SK-N-SH treated with all-trans-retinoic acid at 6 μM for 48 hours (cell line): Measurements from ENCODE around the gene MYH15.

Experiments
- ARNTL ChIP-seq: fragments of 450-650 bp; formaldehyde crosslinking; IDR thresholded peaks from 2 replicates; pipeline ENCODE4 v1.5.0; 2020; ENCODE audit warnings: low read depth, mild to moderate bottlenecking, moderate library complexity, borderline replicate concordance
- BACH2 ChIP-seq: fragments of 250-450 bp; sonication (Bioruptor Pico); IDR thresholded peaks from 2 replicates; pipeline ENCODE4 v1.9.0; 2021; ENCODE audit warnings: mild to moderate bottlenecking, borderline replicate concordance
- GLIS3 ChIP-seq: fragments of 250-450 bp; sonication (Bioruptor Pico); IDR thresholded peaks from 2 replicates; pipeline ENCODE4 v1.5.0; 2020; ENCODE audit warnings: mild to moderate bottlenecking, moderate library complexity
- PPARA ChIP-seq: fragments of 250-450 bp; sonication (Bioruptor Pico); IDR thresholded peaks from 2 replicates; pipeline ENCODE4 v1.5.0; 2020; ENCODE audit warnings: mild to moderate bottlenecking, borderline replicate concordance
- RARB ChIP-seq: fragments of 250-450 bp; sonication (Bioruptor Pico); IDR thresholded peaks from 2 replicates; pipeline ENCODE4 v1.8.0; 2021; ENCODE audit warnings: mild to moderate bottlenecking, moderate library complexity
- SNAI2 ChIP-seq: fragments of 250-450 bp; sonication (Bioruptor Pico); IDR thresholded peaks from 2 replicates; pipeline ENCODE4 v1.5.0; 2020; ENCODE audit warnings: mild to moderate bottlenecking, moderate library complexity
- TOX ChIP-seq: fragments of 250-450 bp; sonication (Bioruptor Pico); IDR thresholded peaks from 2 replicates; pipeline ENCODE4 v1.8.0; 2021; ENCODE audit warnings: mild to moderate bottlenecking, moderate library complexity, borderline replicate concordance
- ZFP3 ChIP-seq: fragments of 250-450 bp; sonication (Bioruptor Pico); IDR thresholded peaks from 2 replicates; pipeline ENCODE4 v1.5.0; 2020; ENCODE audit warnings: mild to moderate bottlenecking, moderate library complexity
- ZNF565 ChIP-seq: fragments of 450-650 bp; formaldehyde crosslinking; conservative IDR thresholded peaks from 2 replicates; pipeline ENCODE4 v1.5.0; 2020; ENCODE audit warnings: low read depth, mild to moderate bottlenecking, moderate library complexity
- ZNF70 ChIP-seq: fragments of 450-650 bp; formaldehyde crosslinking; IDR thresholded peaks from 2 replicates; pipeline ENCODE4 v1.5.0; 2020; ENCODE audit warnings: mild to moderate bottlenecking, moderate library complexity
- TF ChIP-seq, protein P1 (sequence below): fragments of 250-450 bp; sonication (Bioruptor Pico); IDR thresholded peaks from 2 replicates; pipeline ENCODE4 v1.8.0; 2020; ENCODE audit warnings: mild to moderate bottlenecking, moderate library complexity, borderline replicate concordance
- TF ChIP-seq, protein P2 (sequence below): fragments of 250-450 bp; sonication (Bioruptor Pico); IDR thresholded peaks from 2 replicates; pipeline ENCODE4 v1.5.0; 2020; ENCODE audit warnings: mild to moderate bottlenecking, moderate library complexity
- TF ChIP-seq, protein P3 (sequence below): fragments of 250-450 bp; sonication (Bioruptor Pico); IDR thresholded peaks from 2 replicates; pipeline ENCODE4 v1.5.1; 2020; ENCODE audit warnings: low read depth, mild to moderate bottlenecking, moderate library complexity
- TF ChIP-seq, protein P4 (sequence below): fragments of 250-450 bp; sonication (Bioruptor Pico); IDR thresholded peaks from 2 replicates; pipeline ENCODE4 v1.8.0; 2021; ENCODE audit warnings: low read depth, mild to moderate bottlenecking, moderate library complexity, borderline replicate concordance

DNA sequence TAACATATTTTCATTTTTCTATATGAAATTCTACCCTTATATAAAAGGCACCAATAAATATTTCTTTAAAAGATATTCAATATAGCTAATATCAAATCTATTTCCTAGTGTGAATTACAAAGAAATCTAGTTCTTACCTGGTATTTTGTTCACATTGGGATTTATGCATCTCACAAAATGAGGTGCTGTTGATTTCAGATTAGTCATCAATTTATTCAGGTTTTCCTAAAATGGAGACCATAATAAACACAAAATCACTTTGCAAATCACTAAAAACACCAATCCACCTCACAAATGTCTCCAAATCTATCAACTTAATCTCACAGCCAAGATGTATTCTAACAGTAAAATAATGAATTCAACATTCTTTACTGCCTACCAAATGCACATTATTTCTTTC lies 51.2 kb downstream of the MYH15 start:
- TF ChIP-seq, protein P1, sequence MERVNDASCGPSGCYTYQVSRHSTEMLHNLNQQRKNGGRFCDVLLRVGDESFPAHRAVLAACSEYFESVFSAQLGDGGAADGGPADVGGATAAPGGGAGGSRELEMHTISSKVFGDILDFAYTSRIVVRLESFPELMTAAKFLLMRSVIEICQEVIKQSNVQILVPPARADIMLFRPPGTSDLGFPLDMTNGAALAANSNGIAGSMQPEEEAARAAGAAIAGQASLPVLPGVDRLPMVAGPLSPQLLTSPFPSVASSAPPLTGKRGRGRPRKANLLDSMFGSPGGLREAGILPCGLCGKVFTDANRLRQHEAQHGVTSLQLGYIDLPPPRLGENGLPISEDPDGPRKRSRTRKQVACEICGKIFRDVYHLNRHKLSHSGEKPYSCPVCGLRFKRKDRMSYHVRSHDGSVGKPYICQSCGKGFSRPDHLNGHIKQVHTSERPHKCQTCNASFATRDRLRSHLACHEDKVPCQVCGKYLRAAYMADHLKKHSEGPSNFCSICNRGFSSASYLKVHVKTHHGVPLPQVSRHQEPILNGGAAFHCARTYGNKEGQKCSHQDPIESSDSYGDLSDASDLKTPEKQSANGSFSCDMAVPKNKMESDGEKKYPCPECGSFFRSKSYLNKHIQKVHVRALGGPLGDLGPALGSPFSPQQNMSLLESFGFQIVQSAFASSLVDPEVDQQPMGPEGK (CRISPR knock-in tag): no peak
- TF ChIP-seq ARNTL (CRISPR knock-in tag) (no peak), GLIS3 (no peak), TOX (CRISPR knock-in tag) (no peak), ZFP3 (CRISPR knock-in tag) (no peak), RARB (CRISPR knock-in tag) (no peak), PPARA (CRISPR knock-in tag) (no peak), SNAI2 (CRISPR knock-in tag) (no peak), ZNF70 (CRISPR knock-in tag) (no peak), ZNF565 (CRISPR knock-in tag) (no peak), BACH2 (CRISPR knock-in tag) (no peak)
- TF ChIP-seq, protein P2, sequence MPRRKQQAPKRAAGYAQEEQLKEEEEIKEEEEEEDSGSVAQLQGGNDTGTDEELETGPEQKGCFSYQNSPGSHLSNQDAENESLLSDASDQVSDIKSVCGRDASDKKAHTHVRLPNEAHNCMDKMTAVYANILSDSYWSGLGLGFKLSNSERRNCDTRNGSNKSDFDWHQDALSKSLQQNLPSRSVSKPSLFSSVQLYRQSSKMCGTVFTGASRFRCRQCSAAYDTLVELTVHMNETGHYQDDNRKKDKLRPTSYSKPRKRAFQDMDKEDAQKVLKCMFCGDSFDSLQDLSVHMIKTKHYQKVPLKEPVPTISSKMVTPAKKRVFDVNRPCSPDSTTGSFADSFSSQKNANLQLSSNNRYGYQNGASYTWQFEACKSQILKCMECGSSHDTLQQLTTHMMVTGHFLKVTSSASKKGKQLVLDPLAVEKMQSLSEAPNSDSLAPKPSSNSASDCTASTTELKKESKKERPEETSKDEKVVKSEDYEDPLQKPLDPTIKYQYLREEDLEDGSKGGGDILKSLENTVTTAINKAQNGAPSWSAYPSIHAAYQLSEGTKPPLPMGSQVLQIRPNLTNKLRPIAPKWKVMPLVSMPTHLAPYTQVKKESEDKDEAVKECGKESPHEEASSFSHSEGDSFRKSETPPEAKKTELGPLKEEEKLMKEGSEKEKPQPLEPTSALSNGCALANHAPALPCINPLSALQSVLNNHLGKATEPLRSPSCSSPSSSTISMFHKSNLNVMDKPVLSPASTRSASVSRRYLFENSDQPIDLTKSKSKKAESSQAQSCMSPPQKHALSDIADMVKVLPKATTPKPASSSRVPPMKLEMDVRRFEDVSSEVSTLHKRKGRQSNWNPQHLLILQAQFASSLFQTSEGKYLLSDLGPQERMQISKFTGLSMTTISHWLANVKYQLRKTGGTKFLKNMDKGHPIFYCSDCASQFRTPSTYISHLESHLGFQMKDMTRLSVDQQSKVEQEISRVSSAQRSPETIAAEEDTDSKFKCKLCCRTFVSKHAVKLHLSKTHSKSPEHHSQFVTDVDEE (CRISPR knock-in tag): no peak
- TF ChIP-seq, protein P3, sequence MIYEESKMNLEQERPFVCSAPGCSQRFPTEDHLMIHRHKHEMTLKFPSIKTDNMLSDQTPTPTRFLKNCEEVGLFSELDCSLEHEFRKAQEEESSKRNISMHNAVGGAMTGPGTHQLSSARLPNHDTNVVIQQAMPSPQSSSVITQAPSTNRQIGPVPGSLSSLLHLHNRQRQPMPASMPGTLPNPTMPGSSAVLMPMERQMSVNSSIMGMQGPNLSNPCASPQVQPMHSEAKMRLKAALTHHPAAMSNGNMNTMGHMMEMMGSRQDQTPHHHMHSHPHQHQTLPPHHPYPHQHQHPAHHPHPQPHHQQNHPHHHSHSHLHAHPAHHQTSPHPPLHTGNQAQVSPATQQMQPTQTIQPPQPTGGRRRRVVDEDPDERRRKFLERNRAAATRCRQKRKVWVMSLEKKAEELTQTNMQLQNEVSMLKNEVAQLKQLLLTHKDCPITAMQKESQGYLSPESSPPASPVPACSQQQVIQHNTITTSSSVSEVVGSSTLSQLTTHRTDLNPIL (CRISPR knock-in tag): no peak
- TF ChIP-seq, protein P4, sequence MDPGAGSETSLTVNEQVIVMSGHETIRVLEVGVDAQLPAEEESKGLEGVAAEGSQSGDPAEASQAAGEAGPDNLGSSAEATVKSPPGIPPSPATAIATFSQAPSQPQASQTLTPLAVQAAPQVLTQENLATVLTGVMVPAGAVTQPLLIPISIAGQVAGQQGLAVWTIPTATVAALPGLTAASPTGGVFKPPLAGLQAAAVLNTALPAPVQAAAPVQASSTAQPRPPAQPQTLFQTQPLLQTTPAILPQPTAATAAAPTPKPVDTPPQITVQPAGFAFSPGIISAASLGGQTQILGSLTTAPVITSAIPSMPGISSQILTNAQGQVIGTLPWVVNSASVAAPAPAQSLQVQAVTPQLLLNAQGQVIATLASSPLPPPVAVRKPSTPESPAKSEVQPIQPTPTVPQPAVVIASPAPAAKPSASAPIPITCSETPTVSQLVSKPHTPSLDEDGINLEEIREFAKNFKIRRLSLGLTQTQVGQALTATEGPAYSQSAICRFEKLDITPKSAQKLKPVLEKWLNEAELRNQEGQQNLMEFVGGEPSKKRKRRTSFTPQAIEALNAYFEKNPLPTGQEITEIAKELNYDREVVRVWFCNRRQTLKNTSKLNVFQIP (CRISPR knock-in tag): no peak
